A673 (cell line): ENCODE results near the gene RRM2. TPM values are rescaled to one million over a fixed set of nuclear protein-coding genes. Genes with fewer than 3 reads are reported as not detected.

ENCODE experiments used
- BruUV-seq: library from RNA; stranded (reverse); fragments of 400-500 nt; replicated peaks from 2 replicates; lab custom pipeline; 2021; lab: Mats Ljungman, UMichigan
- CTCF ChIA-PET: fragments of 300-600 bp; sonication (Branson Sonifier 250); formaldehyde crosslinking; loops from one replicate; lab custom pipeline; 2022; ENCODE audit warnings: antibody characterized with exemption; lab: Charles Lee
- POLR2A ChIA-PET: fragments of 300-600 bp; sonication (Branson Sonifier 250); formaldehyde crosslinking; loops from one replicate; lab custom pipeline; 2022; ENCODE audit warnings: antibody characterized with exemption; ENCODE audit not compliant: low non-redundant PET; lab: Charles Lee
- DNase-seq: peaks from one replicate; pipeline ENCODE4 v3.0.0-alpha.2; 2015; ENCODE audit warnings: low spot score
- H3K27ac ChIP-seq: fragments of 200-600 bp; sonication (generic); 2 replicates; pipeline ENCODE4 v1.5.1; 2016; ENCODE audit warnings: mixed run types, low read depth, mild to moderate bottlenecking, mixed read lengths, antibody characterized with exemption, low read length; ENCODE audit not compliant: poor library complexity, severe bottlenecking
- H3K27me3 ChIP-seq: fragments of 200-600 bp; sonication (generic); replicated peaks from 2 replicates; pipeline ENCODE4 v1.6.1; 2017; ENCODE audit warnings: mixed run types, low read depth, mild to moderate bottlenecking, mixed read lengths, antibody characterized with exemption, low read length; ENCODE audit not compliant: insufficient read depth, poor library complexity
- H3K36me3 ChIP-seq: fragments of 200-600 bp; sonication (generic); 2 replicates; pipeline ENCODE4 v1.6.1; 2016; ENCODE audit warnings: mixed run types, mild to moderate bottlenecking, mixed read lengths, antibody characterized with exemption, low read length; ENCODE audit not compliant: insufficient read depth, poor library complexity, severe bottlenecking
- H3K4me1 ChIP-seq: fragments of 200-600 bp; sonication (generic); 2 replicates; pipeline ENCODE4 v1.6.1; 2017; ENCODE audit warnings: mixed run types, mild to moderate bottlenecking, mixed read lengths, antibody characterized with exemption, low read length; ENCODE audit not compliant: insufficient read depth, poor library complexity, severe bottlenecking
- H3K4me3 ChIP-seq: fragments of 200-600 bp; sonication (generic); 2 replicates; pipeline ENCODE4 v1.5.1; 2016; ENCODE audit warnings: low read depth, mixed run types, mild to moderate bottlenecking, mixed read lengths, low read length; ENCODE audit not compliant: poor library complexity, severe bottlenecking
- H3K9me3 ChIP-seq: fragments of 200-600 bp; sonication (generic); 2 replicates; pipeline ENCODE4 v1.6.1; 2016; ENCODE audit warnings: mixed run types, low read depth, mild to moderate bottlenecking, mixed read lengths, antibody characterized with exemption, low read length; ENCODE audit not compliant: poor library complexity, severe bottlenecking
- CTCF ChIP-seq: fragments of 300-800, 200-600 bp; sonication (generic); conservative IDR thresholded peaks from 2 replicates; pipeline ENCODE4 v1.5.1; 2017; ENCODE audit warnings: low read depth, mild to moderate bottlenecking, antibody characterized with exemption, low read length, moderate library complexity, mixed read lengths
- EZH2 ChIP-seq: fragments of 200-600 bp; sonication (generic); IDR thresholded peaks from 2 replicates; pipeline ENCODE4 v1.6.1; 2017; ENCODE audit warnings: borderline replicate concordance, low read depth, mild to moderate bottlenecking, mixed read lengths, antibody characterized with exemption, low read length; ENCODE audit not compliant: poor library complexity, severe bottlenecking
- intact Hi-C: fragments of 100-400 bp; cut with micrococcal nuclease; formaldehyde crosslinking; loops from one replicate; pipeline ENCODE4 v1.10.0; 2022; ENCODE audit not compliant: unreplicated experiment
- total RNA-seq: library from RNA; stranded (reverse); gene quantifications from 2 replicates; pipeline ENCODE4 v1.2.3, GENCODE V29; 2021

Gene RRM2
- total RNA-seq, 1 experiment from 2014 or later = 486 TPM

DNA sequence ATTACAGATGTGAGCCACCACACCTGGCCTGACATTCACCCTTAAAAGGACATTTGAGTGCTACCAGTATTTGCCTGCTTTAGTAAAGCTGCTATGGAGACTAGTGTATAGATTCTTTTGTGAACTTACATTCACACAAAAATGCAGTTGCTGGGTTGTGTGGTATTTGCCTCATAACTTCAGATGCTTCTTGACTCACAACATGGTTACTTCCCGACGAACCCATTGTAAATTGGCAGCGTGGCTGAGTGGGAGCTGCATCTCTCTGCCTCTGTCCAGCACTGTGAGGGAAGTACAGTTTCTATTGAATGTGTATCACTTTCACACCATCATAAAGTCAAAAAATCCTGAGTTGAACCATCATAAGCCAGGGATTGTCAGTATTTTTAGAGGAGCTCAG is 56.9 kb downstream of the RRM2 start:
- no peak for DNase-seq
- Histone ChIP-seq H3K27me3 (no peaks in the 10 kb centered on the region), H3K4me1 (no peaks in the 10 kb centered on the region), H3K27ac (no peak overlapping the region), H3K9me3 (no peaks in the 10 kb centered on the region), H3K36me3 (no peaks in the 10 kb centered on the region), H3K4me3 (no peak overlapping the region)
- POLR2A ChIA-PET = no interaction called here
- TF ChIP-seq EZH2 (no peak), CTCF (no peak)
- intact Hi-C loops = no loop called here
- no TSS peak for BruUV-seq
- CTCF ChIA-PET = no interaction called here

DNA sequence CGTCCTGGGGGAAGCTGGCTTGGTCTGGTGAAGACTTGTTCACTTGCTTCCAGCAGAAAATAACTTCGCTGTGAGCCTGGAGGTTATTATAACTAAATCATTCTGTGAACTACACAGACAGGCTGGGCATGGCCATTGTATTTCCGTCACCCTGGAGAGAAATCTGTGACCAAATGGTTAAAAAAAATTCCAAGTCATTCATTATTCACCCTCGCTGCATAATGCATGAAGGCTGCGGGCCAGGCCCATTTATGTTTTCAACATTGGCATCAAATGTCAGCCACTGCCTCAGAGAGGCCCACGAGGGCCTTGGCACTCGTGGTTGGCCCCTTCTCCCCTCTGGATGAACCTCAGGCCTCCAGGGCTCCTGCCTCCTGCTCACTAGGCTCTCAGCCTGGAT is 57.7 kb downstream of the RRM2 start:
- POLR2A ChIA-PET = no interaction called here
- no peak for DNase-seq
- H3K27ac ChIP-seq = no peak overlapping the region
- no peak overlapping the region for H3K4me3 ChIP-seq
- CTCF ChIA-PET = no interaction called here
- H3K9me3 ChIP-seq = no peaks in the 10 kb centered on the region
- H3K36me3 ChIP-seq = no peaks in the 10 kb centered on the region
- no peaks in the 10 kb centered on the region for H3K27me3 ChIP-seq
- no peaks in the 10 kb centered on the region for H3K4me1 ChIP-seq
- TF ChIP-seq CTCF (no peak), EZH2 (no peak)
- BruUV-seq = no TSS peak
- intact Hi-C loops = no loop called here

Other genes with a start within 250 kb of the RRM2 start
- gene GRHL1, start 171.0 kb upstream of the RRM2 start, total RNA-seq = 0.13 and 0.42 TPM in 2 replicates
- gene KLF11, start 79.2 kb upstream of the RRM2 start, total RNA-seq = 2.8 and 3.0 TPM in 2 replicates
- gene CYS1, start 42.3 kb upstream of the RRM2 start, total RNA-seq = not detected in 2 replicates
- 9.7 and 10.6 TPM in 2 replicates for gene HPCAL1, start 180.2 kb downstream of the RRM2 start, total RNA-seq